ENCODE data around the gene PASD1. TPM values are rescaled to one million over a fixed set of nuclear protein-coding genes. Genes with fewer than 3 reads are reported as not detected.
"Not testable (repeated sequence)": the region's sequence is repeated elsewhere in the genome, so short reads cannot be mapped to it uniquely, and the experiment has no call there.

PASD1 gene
- total RNA-seq, 4 donors from 2014 or later: not detected

DNA sequence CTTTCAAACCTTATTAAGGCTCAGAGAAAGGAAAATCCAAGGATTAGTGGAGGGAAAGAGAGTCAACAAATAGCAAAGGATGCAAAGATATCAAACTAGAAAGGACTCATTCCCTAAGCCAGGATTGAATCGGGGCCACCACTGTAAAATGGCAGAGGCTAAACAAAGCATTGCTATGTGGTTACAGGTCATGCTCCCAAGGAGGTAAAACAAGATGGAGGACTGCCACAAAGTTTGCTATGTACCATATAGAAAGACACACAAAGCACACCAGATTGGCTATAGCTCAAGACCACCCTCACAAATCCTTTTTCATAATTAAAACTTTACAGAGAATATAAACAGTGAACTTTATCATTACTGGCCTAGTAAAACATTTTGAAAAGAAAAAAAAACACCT, 25.9 kb upstream of the PASD1 start:
- H3K4me3 ChIP-seq (ENCODE audit: low read depth, poor library complexity, severe bottlenecking): no peak overlapping the region
- intact Hi-C loops (cut with DNase I; ENCODE audit: low total_unique reads): no loop called here
- TF ChIP-seq, protein P1, sequence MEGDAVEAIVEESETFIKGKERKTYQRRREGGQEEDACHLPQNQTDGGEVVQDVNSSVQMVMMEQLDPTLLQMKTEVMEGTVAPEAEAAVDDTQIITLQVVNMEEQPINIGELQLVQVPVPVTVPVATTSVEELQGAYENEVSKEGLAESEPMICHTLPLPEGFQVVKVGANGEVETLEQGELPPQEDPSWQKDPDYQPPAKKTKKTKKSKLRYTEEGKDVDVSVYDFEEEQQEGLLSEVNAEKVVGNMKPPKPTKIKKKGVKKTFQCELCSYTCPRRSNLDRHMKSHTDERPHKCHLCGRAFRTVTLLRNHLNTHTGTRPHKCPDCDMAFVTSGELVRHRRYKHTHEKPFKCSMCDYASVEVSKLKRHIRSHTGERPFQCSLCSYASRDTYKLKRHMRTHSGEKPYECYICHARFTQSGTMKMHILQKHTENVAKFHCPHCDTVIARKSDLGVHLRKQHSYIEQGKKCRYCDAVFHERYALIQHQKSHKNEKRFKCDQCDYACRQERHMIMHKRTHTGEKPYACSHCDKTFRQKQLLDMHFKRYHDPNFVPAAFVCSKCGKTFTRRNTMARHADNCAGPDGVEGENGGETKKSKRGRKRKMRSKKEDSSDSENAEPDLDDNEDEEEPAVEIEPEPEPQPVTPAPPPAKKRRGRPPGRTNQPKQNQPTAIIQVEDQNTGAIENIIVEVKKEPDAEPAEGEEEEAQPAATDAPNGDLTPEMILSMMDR (IDR thresholded peaks at IDR 0.05): no peak
- TF ChIP-seq POLR2A (IDR thresholded peaks at IDR 0.05): no peak
- no peak for DNase-seq (ENCODE audit: low spot score in 2 of 2)
- WGBS, 2 donors: 63 to 67% methylated on average over 1 of the region's 1 CpG

GRCh38 chrX:151538190-151539122, 25.0 kb upstream of the PASD1 start:
- 41 to 45% methylated on average over 3 of the region's 3 CpGs for WGBS, 2 donors
- H3K4me3 ChIP-seq (ENCODE audit: low read depth, poor library complexity, severe bottlenecking): no peak overlapping the region
- intact Hi-C loops (cut with DNase I; ENCODE audit: low total_unique reads): no loop called here
- DNase-seq (ENCODE audit: low spot score in 2 of 2): no peak
- TF ChIP-seq, protein P1 (IDR thresholded peaks at IDR 0.05): no peak
- no peak for TF ChIP-seq POLR2A (IDR thresholded peaks at IDR 0.05)

DNA sequence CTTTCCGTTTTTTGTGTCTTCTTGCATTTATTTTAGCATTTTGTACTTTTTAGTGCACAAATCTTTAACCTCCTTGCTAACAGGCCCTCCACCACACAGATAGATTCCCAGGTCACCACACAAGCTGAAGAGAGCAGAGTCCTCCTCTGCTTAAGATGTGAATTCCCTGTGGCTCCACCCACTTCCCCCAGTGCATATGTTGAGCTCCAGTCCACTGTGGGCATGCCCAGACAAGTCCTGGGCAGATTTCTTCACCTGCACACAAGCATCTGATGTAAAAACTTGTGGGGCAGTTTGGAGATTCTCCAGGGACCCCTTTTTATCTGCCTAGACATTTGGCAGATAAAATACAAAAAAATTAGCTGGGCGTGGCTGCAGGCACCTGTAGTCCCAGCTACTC, 19.8 kb upstream of the PASD1 start:
- no peak overlapping the region for H3K4me3 ChIP-seq (ENCODE audit: low read depth, poor library complexity, severe bottlenecking)
- DNase-seq (ENCODE audit: low spot score in 2 of 2): no peak
- intact Hi-C loops (cut with DNase I; ENCODE audit: low total_unique reads): no loop called here
- 51 to 82% methylated on average over 2 of the region's 2 CpGs for WGBS, 2 donors
- TF ChIP-seq POLR2A (IDR thresholded peaks at IDR 0.05): no peak
- TF ChIP-seq, protein P1 (IDR thresholded peaks at IDR 0.05): no peak

- H3K4me3 ChIP-seq (ENCODE audit: low read depth, poor library complexity, severe bottlenecking); DNase-seq (ENCODE audit: low spot score in 2 of 2); intact Hi-C loops (cut with DNase I; ENCODE audit: low total_unique reads): not testable (repeated sequence)
- WGBS, 2 donors: 89 to 94% methylated on average over 3 to 6 of the region's 6 CpGs
These were observed 17.2 kb upstream of the PASD1 start for GRCh38 chrX:151546226-151546625.

- DNase-seq (ENCODE audit: low spot score in 2 of 2); intact Hi-C loops (cut with DNase I; ENCODE audit: low total_unique reads); H3K4me3 ChIP-seq (ENCODE audit: low read depth, poor library complexity, severe bottlenecking): not testable (repeated sequence)
- 93 to 94% methylated on average over 5 to 6 of the region's 25 CpGs for WGBS, 2 donors
These were observed 12.3 kb upstream of the PASD1 start for GRCh38 chrX:151551176-151551575.

GRCh38 chrX:151552743-151553142, 10.7 kb upstream of the PASD1 start:
- DNase-seq (ENCODE audit: low spot score in 2 of 2): no peak
- H3K4me3 ChIP-seq (ENCODE audit: low read depth, poor library complexity, severe bottlenecking): no peak overlapping the region
- intact Hi-C loops (cut with DNase I; ENCODE audit: low total_unique reads): no loop called here
- WGBS, 2 donors: 47 to 58% methylated on average over 2 to 4 of the region's 4 CpGs
- TF ChIP-seq POLR2A (IDR thresholded peaks at IDR 0.05): no peak
- TF ChIP-seq, protein P1 (IDR thresholded peaks at IDR 0.05): no peak

DNA sequence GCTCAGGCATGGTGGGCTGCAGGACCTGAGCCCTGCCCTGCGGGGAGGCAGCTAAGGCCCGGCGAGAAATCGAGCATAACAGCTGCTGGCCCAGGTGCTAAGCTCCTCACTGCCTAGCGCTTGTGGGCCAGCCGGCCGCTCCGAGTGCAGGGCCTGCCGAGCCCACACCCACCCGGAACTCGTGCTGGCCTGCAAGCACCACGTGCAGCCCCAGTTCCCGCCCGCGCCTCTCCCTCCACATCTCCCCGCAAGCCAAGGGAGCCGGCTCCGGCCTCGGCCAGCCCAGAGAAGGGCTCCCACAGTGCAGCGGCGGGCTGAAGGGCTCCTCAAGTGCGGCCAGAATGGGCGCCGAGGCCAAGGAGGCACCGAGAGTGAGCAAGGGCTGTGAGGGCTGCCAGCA, 8.2 kb upstream of the PASD1 start:
- H3K4me3 ChIP-seq (ENCODE audit: low read depth, poor library complexity, severe bottlenecking); DNase-seq (ENCODE audit: low spot score in 2 of 2); intact Hi-C loops (cut with DNase I; ENCODE audit: low total_unique reads): not testable (repeated sequence)
- 90 to 93% methylated on average over 2 to 19 of the region's 25 CpGs for WGBS, 2 donors

DNA sequence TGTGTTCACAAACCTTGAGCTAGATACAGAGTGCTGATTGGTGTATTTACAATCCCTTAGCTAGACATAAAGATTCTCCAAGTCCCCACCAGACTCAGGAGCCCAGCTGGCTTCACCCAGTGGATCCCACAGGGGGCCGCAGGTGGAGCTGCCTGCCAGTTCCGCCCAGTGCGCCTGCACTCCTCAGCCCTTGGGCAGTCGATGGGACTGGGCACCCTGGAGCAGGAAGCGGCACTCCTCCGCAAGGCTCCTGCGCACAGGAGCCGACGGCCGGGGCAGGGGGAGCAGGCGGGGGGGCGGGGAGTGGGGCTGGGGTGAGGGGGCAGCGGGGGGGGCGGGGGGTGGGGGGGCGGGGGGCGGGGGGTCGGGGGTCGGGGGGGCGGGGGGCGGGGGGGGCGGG, 990 bp upstream of the PASD1 start:
- intact Hi-C loops (cut with DNase I; ENCODE audit: low total_unique reads); DNase-seq (ENCODE audit: low spot score in 2 of 2); H3K4me3 ChIP-seq (ENCODE audit: low read depth, poor library complexity, severe bottlenecking): not testable (repeated sequence)
- no CpG with 5 or more reads among the region's 21 CpGs for WGBS, 2 donors

GRCh38 chrX:151563003-151563402, 472 bp upstream of the PASD1 start:
- H3K4me3 ChIP-seq (ENCODE audit: low read depth, poor library complexity, severe bottlenecking); intact Hi-C loops (cut with DNase I; ENCODE audit: low total_unique reads); DNase-seq (ENCODE audit: low spot score in 2 of 2): not testable (repeated sequence)
- 98% methylated on average over 12 of the region's 24 CpGs; no CpG with 5 or more reads in 1 of the 2 donors for WGBS, 2 donors
